Activated CD8-positive, alpha-beta T cell treated with anti-CD3 and anti-CD28 coated beads, Interleukin-2, amount 10 ng/mL, durations not matched to agents 7 days and 5 days (primary cell): ENCODE data around the gene SLC28A1. TPM values are rescaled to one million over a fixed set of nuclear protein-coding genes. Genes with fewer than 3 reads are reported as not detected.
A peak's percentile ranks its signal among the peaks of the same experiment; 100 is the strongest.

ENCODE experiments used
- ATAC-seq: fragments of 150-1000 bp; cut with Tn5 transposase; one replicate; pipeline ENCODE4 v1.10.0; 2021; ENCODE audit warnings: moderate library complexity
- CTCF ChIA-PET: fragments of 350-600 bp; sonication (Branson Sonifier 250); formaldehyde crosslinking; loops from one replicate; lab custom pipeline; 2021; ENCODE audit warnings: antibody characterized with exemption; lab: Charles Lee
- POLR2A ChIA-PET: fragments of 350-600 bp; sonication (Branson Sonifier 250); formaldehyde crosslinking; loops from one replicate; lab custom pipeline; 2021; ENCODE audit warnings: antibody characterized with exemption; lab: Charles Lee
- DNase-seq: peaks from one replicate; pipeline ENCODE4 v3.0.0-alpha.2; 2020
- H3K27ac Mint-ChIP-seq: one replicate; pipeline ENCODE4 v1.8.0; 2021; ENCODE audit warnings: mild to moderate bottlenecking, mixed read lengths
- H3K27me3 Mint-ChIP-seq: one replicate; pipeline ENCODE4 v1.8.0; 2021; ENCODE audit warnings: low read depth, mixed read lengths
- H3K36me3 Mint-ChIP-seq: one replicate; pipeline ENCODE4 v1.8.0; 2021; ENCODE audit warnings: low read depth, mixed read lengths
- H3K4me1 Mint-ChIP-seq: one replicate; pipeline ENCODE4 v1.8.0; 2021; ENCODE audit warnings: low read depth, mixed read lengths
- H3K4me3 Mint-ChIP-seq: one replicate; pipeline ENCODE4 v1.8.0; 2021; ENCODE audit warnings: mild to moderate bottlenecking, mixed read lengths
- H3K9me3 Mint-ChIP-seq: one replicate; pipeline ENCODE4 v1.8.0; 2022; ENCODE audit warnings: mixed read lengths; ENCODE audit not compliant: insufficient read depth
- total RNA-seq, 2 experiments: library from RNA; stranded (reverse); gene quantifications; one replicate each; pipeline ENCODE4 v1.2.3, GENCODE V29; 2021

SLC28A1 gene
- total RNA-seq, 2 experiments from 2014 or later, result not detected

GRCh38 chr15:84949845-84950569, 65.5 kb downstream of the SLC28A1 start:
- Mint-ChIP-seq H3K9me3 (no peaks in the 10 kb centered on the region), H3K27ac (no peak overlapping the region), H3K27me3 (peaks cover 13% of the 10 kb centered on the region), H3K4me3 (no peak overlapping the region), H3K4me1 (peaks cover 3% of the 10 kb centered on the region), H3K36me3 (no peaks in the 10 kb centered on the region)
- DNase-seq, result no peak
- ATAC-seq, result no peak
- ChIA-PET POLR2A (no interaction called here), CTCF (no interaction called here)

- Mint-ChIP-seq H3K4me1 (no peaks in the 10 kb centered on the region), H3K27me3 (peaks cover 17% of the 10 kb centered on the region), H3K27ac (no peak overlapping the region), H3K4me3 (no peak overlapping the region), H3K9me3 (no peaks in the 10 kb centered on the region), H3K36me3 (no peaks in the 10 kb centered on the region)
- DNase-seq, result no peak
- ChIA-PET CTCF (no interaction called here), POLR2A (no interaction called here)
- no peak for ATAC-seq
Measured at GRCh38 chr15:84950570-84951111, 66.2 kb downstream of the SLC28A1 start.

DNA sequence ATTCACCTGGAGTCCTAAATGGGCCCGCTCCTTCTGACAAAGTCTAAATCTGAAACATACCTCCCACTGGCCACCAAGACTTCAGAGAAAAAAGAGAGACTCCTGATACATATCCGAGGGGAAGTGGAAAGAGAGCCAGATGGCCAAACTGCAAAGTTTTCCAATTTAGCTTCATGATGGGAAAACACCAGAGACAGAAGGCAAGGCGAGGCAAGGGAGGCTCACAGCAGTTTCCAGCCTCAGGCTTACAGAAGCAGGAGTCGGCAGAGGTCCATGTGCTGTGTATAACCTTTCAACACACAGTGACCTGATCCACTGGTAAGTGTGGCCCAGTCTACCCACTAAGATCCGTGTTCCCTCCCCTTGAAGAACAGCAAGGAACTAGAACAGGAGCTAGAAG, 67.3 kb downstream of the SLC28A1 start:
- Mint-ChIP-seq H3K4me1 (no peaks in the 10 kb centered on the region), H3K27me3 (peaks cover 24% of the 10 kb centered on the region), H3K36me3 (no peaks in the 10 kb centered on the region), H3K4me3 (no peak overlapping the region), H3K9me3 (no peaks in the 10 kb centered on the region), H3K27ac (no peak overlapping the region)
- DNase-seq, result no peak
- ChIA-PET CTCF (no interaction called here), POLR2A (no interaction called here)
- no peak for ATAC-seq

DNA sequence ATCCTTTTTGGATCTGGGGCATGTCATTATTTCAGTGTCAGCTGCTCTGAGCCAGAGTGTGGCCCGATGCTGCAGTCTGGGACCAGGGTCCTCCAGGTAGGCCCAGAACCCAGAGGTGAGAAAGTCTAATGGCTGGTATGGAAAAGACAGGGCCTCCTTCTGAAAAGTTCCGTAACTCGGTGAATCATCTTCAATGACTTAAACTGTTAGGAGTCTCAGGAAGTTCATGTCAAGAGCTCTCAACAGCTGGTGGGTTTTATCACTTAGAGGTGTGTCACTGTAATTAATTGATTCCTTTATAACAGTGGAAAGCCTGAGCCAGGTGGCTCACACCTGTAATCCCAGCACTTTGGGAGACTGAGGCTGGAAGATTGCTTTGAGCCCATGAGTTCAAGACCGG, 68.7 kb downstream of the SLC28A1 start:
- ChIA-PET POLR2A (no interaction called here), CTCF (interaction anchor here (1.1 kb wide), 1 partner anchor 25 kb away, joined by 3 read pairs; no protein-coding TSS in a partner anchor)
- ATAC-seq, result no peak
- DNase-seq, result no peak
- no peaks in the 10 kb centered on the region for H3K4me1 Mint-ChIP-seq
- H3K9me3 Mint-ChIP-seq, result no peaks in the 10 kb centered on the region
- H3K4me3 Mint-ChIP-seq, result no peak overlapping the region
- peaks cover 33% of the 10 kb centered on the region for H3K27me3 Mint-ChIP-seq
- no peaks in the 10 kb centered on the region for H3K36me3 Mint-ChIP-seq
- no peak overlapping the region for H3K27ac Mint-ChIP-seq

- Mint-ChIP-seq H3K4me1 (no peaks in the 10 kb centered on the region), H3K9me3 (no peaks in the 10 kb centered on the region), H3K36me3 (no peaks in the 10 kb centered on the region), H3K27me3 (peaks cover 33% of the 10 kb centered on the region), H3K4me3 (no peak overlapping the region), H3K27ac (no peak overlapping the region)
- ATAC-seq (no peak), DNase-seq (no peak)
- POLR2A ChIA-PET, result no interaction called here
- CTCF ChIA-PET, result interaction anchor here (1.1 kb wide), 1 partner anchor 25 kb away, joined by 3 read pairs; no protein-coding TSS in a partner anchor
Measured at GRCh38 chr15:84953726-84954125, 69.3 kb downstream of the SLC28A1 start.

- Mint-ChIP-seq H3K36me3 (no peaks in the 10 kb centered on the region), H3K27ac (no peak overlapping the region), H3K4me1 (peaks cover 7% of the 10 kb centered on the region), H3K9me3 (no peaks in the 10 kb centered on the region), H3K4me3 (no peak overlapping the region), H3K27me3 (peaks cover 31% of the 10 kb centered on the region)
- peak; percentile 31 for DNase-seq
- ChIA-PET CTCF (interaction anchor here (1.1 to 4.2 kb wide), 3 partner anchors 24 to 213 kb away, joined by 3 to 17 read pairs (median 7); no protein-coding TSS in a partner anchor), POLR2A (no interaction called here)
- ATAC-seq, result no peak
Measured at GRCh38 chr15:84955089-84955848, 70.8 kb downstream of the SLC28A1 start.

- H3K27me3 Mint-ChIP-seq, result peaks cover 31% of the 10 kb centered on the region
- H3K27ac Mint-ChIP-seq, result no peak overlapping the region
- no peaks in the 10 kb centered on the region for H3K9me3 Mint-ChIP-seq
- CTCF ChIA-PET, result interaction anchor here (1.8 to 4.2 kb wide), 2 partner anchors 88 to 213 kb away, joined by 7 to 17 read pairs; no protein-coding TSS in a partner anchor
- no peak for DNase-seq
- POLR2A ChIA-PET, result no interaction called here
- no peak for ATAC-seq
- peaks cover 7% of the 10 kb centered on the region for H3K4me1 Mint-ChIP-seq
- H3K36me3 Mint-ChIP-seq, result no peaks in the 10 kb centered on the region
- H3K4me3 Mint-ChIP-seq, result no peak overlapping the region
Measured at GRCh38 chr15:84956199-84956598, 71.7 kb downstream of the SLC28A1 start.

DNA sequence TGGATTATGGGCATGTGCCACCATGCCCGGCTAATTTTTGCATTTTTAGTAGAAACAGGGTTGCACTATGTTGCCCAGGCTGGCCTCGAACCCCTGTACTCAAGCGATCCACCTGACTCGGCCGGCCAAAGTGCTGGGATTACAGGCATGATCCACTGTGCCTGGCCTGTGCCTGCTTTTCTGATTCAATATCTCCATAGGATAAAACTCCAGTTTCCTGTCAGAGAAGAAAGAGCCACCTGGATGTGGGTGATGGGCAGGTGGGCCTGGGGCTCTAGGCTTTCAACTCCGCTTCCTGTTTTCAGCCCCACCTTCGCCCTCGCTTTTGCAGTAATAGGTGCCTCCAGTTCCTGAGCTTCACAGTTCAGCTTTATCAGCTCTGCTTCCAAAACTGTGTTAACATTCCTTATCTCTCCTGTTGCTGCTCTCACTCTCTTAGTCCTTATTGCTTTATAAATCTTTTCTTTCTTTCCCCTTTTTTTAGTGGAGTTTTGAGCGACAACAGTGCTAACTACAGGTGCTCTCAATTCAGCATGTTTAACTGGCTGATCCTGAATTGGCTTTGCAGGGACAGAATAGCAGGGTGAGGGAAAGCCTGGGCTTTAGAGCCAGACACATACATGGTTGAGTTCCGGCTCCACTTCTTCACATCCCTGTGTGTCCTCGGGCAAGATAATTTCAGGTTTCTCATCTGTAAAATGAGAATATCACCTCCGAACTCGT, 76.1 kb downstream of the SLC28A1 start:
- Mint-ChIP-seq H3K4me3 (no peak overlapping the region), H3K36me3 (no peaks in the 10 kb centered on the region), H3K27me3 (peaks cover 21% of the 10 kb centered on the region), H3K4me1 (peaks cover 7% of the 10 kb centered on the region), H3K27ac (no peak overlapping the region), H3K9me3 (no peaks in the 10 kb centered on the region)
- ChIA-PET POLR2A (no interaction called here), CTCF (no interaction called here)
- ATAC-seq (no peak), DNase-seq (no peak)

DNA sequence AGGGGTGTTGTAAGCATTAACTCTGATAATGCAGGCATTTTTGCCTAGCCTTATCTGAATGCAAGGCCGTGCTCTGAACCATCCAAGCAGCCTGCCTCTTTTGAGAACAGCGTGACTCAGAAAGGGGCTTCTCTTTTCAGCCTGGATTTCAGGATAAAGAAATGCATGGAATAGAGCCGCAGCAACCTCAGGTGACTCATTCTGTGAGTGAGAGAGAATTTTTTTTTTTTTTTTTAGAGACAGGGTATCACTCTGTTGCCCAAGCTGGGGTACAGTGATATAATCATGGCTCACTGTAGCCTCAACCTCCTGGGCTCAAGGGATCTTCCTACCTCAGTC, 76.6 kb downstream of the SLC28A1 start:
- Mint-ChIP-seq H3K36me3 (no peaks in the 10 kb centered on the region), H3K27me3 (peaks cover 17% of the 10 kb centered on the region), H3K27ac (no peak overlapping the region), H3K9me3 (no peaks in the 10 kb centered on the region), H3K4me3 (no peak overlapping the region), H3K4me1 (peaks cover 7% of the 10 kb centered on the region)
- DNase-seq (no peak), ATAC-seq (no peak)
- POLR2A ChIA-PET, result no interaction called here
- CTCF ChIA-PET, result no interaction called here

DNA sequence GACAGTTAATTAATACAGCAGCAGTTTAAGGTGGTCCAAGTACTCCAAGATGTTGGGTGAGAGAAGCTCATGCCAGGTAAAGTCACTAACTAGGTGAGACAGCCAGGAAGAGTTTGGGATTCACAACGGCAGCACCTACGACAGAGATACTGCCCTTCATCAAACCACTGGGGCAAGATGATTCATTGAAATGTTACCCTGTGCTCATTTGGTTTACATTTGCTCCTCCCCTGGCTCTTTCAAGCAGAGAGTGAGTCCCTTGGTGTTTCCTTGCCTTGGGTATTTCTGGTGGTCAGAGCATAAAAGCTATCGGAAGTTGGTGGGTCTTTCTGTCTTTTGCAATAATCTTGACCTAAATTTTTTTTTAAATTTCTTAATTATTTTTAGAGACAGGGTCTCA, 77.2 kb downstream of the SLC28A1 start:
- Mint-ChIP-seq H3K9me3 (peaks cover 4% of the 10 kb centered on the region), H3K4me1 (peaks cover 7% of the 10 kb centered on the region), H3K36me3 (no peaks in the 10 kb centered on the region), H3K27me3 (peaks cover 12% of the 10 kb centered on the region), H3K4me3 (no peak overlapping the region), H3K27ac (no peak overlapping the region)
- CTCF ChIA-PET, result no interaction called here
- ATAC-seq (no peak), DNase-seq (no peak)
- POLR2A ChIA-PET, result no interaction called here

DNA sequence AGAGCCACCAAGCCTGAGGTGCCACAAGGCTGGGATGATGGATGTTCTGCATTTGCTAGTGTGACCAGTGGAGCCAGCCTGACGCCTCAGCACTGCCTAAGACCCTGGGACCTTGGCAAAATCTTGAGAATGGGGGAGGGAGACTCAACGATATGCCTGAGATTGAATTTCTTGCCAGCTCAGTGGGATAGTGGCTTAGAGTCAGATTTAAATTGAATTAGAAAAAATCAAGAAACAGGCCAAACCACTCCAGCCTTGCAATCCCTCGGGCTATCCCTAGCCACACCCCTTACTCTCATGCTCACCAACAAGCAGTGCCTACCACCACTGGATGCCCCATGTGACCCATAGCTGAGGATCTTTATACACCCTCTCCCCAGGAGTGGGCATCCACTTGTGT, 78.5 kb downstream of the SLC28A1 start:
- ATAC-seq, result no peak
- H3K4me3 Mint-ChIP-seq, result no peak overlapping the region
- DNase-seq, result no peak
- H3K36me3 Mint-ChIP-seq, result peaks cover 2% of the 10 kb centered on the region
- H3K27me3 Mint-ChIP-seq, result peaks cover 4% of the 10 kb centered on the region
- ChIA-PET POLR2A (interaction anchor here (0.7 to 1.0 kb wide), 2 partner anchors 20 to 85 kb away, joined by 3 read pairs; no protein-coding TSS in a partner anchor), CTCF (no interaction called here)
- peaks cover 8% of the 10 kb centered on the region for H3K4me1 Mint-ChIP-seq
- H3K27ac Mint-ChIP-seq, result no peak overlapping the region
- H3K9me3 Mint-ChIP-seq, result peaks cover 9% of the 10 kb centered on the region
